ENCODE results near the gene KCNG2. TPM values are rescaled to one million over a fixed set of nuclear protein-coding genes. Genes with fewer than 3 reads are reported as not detected.

KCNG2 gene
- total and polyA plus RNA-seq, 4 donors: 0.03 to 0.23 (median 0.08) TPM; not detected in 1

DNA sequence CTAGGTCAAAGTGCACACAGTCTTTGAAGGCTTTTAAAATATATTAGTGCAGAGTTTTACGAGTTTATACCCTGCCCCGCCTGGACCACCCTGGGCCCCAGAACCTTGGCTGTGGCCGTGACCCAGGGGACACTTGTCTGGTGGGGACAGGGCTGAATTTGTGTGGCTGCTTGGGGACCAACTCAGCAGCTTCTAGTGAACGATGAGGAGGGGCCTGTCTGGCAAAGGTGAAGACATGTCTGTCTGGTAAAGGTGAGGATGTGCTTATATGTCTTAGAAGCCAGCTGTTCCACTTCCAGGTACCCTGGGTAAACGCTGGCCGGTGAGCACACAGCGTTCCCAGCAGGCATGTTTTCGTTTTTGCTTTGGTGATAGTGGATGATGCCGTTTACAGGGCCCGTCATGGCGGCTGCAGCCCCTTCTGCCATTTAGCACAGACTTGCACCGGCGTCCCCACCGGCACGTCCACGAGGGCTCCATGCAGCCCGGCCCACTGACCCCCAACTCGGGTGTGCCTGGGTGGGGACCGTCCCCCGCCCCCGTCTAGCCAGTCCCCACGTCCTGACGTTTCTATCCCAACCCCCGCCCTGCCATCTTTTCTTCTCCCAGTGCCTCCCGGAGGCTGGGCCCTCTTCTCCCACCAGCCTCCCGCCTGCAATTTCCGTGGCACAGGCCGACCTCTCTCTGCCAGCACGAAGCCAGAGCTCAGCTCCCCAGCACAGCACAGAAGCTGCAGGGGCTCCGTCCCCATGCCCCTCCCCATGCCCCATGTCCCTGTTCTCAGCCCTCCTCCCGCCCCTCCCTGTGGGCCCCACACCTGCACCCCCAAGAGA is 85.9 kb downstream of the KCNG2 start (continued):
- TF ChIP-seq, protein P1, sequence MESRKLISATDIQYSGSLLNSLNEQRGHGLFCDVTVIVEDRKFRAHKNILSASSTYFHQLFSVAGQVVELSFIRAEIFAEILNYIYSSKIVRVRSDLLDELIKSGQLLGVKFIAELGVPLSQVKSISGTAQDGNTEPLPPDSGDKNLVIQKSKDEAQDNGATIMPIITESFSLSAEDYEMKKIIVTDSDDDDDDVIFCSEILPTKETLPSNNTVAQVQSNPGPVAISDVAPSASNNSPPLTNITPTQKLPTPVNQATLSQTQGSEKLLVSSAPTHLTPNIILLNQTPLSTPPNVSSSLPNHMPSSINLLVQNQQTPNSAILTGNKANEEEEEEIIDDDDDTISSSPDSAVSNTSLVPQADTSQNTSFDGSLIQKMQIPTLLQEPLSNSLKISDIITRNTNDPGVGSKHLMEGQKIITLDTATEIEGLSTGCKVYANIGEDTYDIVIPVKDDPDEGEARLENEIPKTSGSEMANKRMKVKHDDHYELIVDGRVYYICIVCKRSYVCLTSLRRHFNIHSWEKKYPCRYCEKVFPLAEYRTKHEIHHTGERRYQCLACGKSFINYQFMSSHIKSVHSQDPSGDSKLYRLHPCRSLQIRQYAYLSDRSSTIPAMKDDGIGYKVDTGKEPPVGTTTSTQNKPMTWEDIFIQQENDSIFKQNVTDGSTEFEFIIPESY (IDR thresholded peaks at IDR 0.05): no peak
- TF ChIP-seq RAD21 (IDR thresholded peaks at IDR 0.05) (no peak), HNF4G (IDR thresholded peaks at IDR 0.05) (no peak), HNF4A (conservative IDR thresholded peaks at IDR 0.05) (no peak), YY1 (IDR thresholded peaks at IDR 0.05) (no peak), FOXA1 (IDR thresholded peaks at IDR 0.05) (no peak)

DNA sequence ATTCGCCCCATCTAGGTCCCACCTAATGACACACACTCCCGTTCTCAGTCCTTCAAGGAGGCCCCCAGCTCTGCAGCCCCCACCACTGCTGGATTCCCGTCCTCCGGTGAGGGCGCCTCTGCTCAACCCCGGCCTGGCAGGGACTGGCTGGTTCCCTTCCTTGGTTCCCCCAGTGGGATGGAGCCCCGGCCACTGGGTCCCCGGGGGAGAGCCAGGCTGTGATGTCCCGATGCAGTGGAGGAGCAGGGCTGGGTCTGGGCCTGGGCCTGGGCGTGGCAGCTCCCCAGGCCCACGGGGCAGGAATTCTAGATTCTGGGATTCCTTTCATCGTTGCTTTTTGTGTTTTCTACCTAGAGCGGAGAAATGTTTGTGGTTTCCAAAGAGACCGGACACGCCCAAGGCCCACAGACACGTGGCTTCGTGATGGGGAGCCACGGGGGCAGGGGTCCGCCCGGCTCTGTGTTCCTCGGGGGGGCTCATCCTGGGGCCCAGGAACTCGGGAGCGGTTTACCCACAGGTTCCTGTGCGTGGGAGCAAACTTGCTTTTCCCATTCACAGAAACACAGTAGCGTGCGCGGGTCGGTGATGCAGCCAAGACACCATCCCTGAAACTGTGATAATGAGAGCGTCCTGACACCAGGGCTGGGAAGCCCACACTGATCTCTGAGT is 86.7 kb downstream of the KCNG2 start:
- no peak overlapping the region for H3K4me3 ChIP-seq (ENCODE audit: low read depth in 1 of 3, low read length in 3 of 3)
- TF ChIP-seq TAF1 (conservative IDR thresholded peaks at IDR 0.05) (no peak), NR2F2 (IDR thresholded peaks at IDR 0.05) (no peak), FOXA1 (IDR thresholded peaks at IDR 0.05) (no peak), FOXA2 (IDR thresholded peaks at IDR 0.05) (no peak), SP1 (IDR thresholded peaks at IDR 0.05) (no peak), RAD21 (IDR thresholded peaks at IDR 0.05) (no peak), EGR1 (IDR thresholded peaks at IDR 0.05; ENCODE audit: low read depth in 2 of 2) (no peak), HNF4A (conservative IDR thresholded peaks at IDR 0.05) (no peak), YY1 (IDR thresholded peaks at IDR 0.05) (no peak), JUND (IDR thresholded peaks at IDR 0.05) (no peak), HNF4G (IDR thresholded peaks at IDR 0.05) (no peak), GABPA (IDR thresholded peaks at IDR 0.05 in 1 of 2, conservative IDR thresholded peaks at IDR 0.05 in 1 of 2) (no peak)
- TF ChIP-seq, protein P2, sequence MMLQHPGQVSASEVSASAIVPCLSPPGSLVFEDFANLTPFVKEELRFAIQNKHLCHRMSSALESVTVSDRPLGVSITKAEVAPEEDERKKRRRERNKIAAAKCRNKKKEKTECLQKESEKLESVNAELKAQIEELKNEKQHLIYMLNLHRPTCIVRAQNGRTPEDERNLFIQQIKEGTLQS (IDR thresholded peaks at IDR 0.05): no peak
- TF ChIP-seq, protein P3, sequence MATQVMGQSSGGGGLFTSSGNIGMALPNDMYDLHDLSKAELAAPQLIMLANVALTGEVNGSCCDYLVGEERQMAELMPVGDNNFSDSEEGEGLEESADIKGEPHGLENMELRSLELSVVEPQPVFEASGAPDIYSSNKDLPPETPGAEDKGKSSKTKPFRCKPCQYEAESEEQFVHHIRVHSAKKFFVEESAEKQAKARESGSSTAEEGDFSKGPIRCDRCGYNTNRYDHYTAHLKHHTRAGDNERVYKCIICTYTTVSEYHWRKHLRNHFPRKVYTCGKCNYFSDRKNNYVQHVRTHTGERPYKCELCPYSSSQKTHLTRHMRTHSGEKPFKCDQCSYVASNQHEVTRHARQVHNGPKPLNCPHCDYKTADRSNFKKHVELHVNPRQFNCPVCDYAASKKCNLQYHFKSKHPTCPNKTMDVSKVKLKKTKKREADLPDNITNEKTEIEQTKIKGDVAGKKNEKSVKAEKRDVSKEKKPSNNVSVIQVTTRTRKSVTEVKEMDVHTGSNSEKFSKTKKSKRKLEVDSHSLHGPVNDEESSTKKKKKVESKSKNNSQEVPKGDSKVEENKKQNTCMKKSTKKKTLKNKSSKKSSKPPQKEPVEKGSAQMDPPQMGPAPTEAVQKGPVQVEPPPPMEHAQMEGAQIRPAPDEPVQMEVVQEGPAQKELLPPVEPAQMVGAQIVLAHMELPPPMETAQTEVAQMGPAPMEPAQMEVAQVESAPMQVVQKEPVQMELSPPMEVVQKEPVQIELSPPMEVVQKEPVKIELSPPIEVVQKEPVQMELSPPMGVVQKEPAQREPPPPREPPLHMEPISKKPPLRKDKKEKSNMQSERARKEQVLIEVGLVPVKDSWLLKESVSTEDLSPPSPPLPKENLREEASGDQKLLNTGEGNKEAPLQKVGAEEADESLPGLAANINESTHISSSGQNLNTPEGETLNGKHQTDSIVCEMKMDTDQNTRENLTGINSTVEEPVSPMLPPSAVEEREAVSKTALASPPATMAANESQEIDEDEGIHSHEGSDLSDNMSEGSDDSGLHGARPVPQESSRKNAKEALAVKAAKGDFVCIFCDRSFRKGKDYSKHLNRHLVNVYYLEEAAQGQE (IDR thresholded peaks at IDR 0.05): no peak
- TF ChIP-seq, protein P4, sequence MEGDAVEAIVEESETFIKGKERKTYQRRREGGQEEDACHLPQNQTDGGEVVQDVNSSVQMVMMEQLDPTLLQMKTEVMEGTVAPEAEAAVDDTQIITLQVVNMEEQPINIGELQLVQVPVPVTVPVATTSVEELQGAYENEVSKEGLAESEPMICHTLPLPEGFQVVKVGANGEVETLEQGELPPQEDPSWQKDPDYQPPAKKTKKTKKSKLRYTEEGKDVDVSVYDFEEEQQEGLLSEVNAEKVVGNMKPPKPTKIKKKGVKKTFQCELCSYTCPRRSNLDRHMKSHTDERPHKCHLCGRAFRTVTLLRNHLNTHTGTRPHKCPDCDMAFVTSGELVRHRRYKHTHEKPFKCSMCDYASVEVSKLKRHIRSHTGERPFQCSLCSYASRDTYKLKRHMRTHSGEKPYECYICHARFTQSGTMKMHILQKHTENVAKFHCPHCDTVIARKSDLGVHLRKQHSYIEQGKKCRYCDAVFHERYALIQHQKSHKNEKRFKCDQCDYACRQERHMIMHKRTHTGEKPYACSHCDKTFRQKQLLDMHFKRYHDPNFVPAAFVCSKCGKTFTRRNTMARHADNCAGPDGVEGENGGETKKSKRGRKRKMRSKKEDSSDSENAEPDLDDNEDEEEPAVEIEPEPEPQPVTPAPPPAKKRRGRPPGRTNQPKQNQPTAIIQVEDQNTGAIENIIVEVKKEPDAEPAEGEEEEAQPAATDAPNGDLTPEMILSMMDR (IDR thresholded peaks at IDR 0.05; ENCODE audit: low read depth, low read length, missing input control): no peak
- TF ChIP-seq, protein P5, sequence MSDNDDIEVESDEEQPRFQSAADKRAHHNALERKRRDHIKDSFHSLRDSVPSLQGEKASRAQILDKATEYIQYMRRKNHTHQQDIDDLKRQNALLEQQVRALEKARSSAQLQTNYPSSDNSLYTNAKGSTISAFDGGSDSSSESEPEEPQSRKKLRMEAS (IDR thresholded peaks at IDR 0.05): no peak
- H3K4me1 ChIP-seq (ENCODE audit: control insufficient read depth in 4 of 4, insufficient read depth in 4 of 4, low read length in 3 of 4): no peaks in the 10 kb centered on the region
- no peaks in the 10 kb centered on the region for H3K36me3 ChIP-seq (ENCODE audit: control insufficient read depth in 4 of 4, insufficient read depth in 3 of 4, low read depth in 1 of 4, low read length in 3 of 4)
- H3K9me3 ChIP-seq (ENCODE audit: control insufficient read depth in 4 of 4, low read length in 3 of 4): peaks cover 0 to 13% (median 8%) of the 10 kb centered on the region in 4 donors
- DNase-seq (ENCODE audit: low spot score): peak; percentile 30
- 87% methylated on average over 29 of the region's 29 CpGs for WGBS
- no peak overlapping the region for H3K27ac ChIP-seq (ENCODE audit: low read depth in 1 of 2, low read length in 2 of 2)
- no peaks in the 10 kb centered on the region for H3K27me3 ChIP-seq (ENCODE audit: control insufficient read depth in 4 of 4, insufficient read depth in 4 of 4, low read length in 3 of 4)
- no peak overlapping the region for H3K9ac ChIP-seq (ENCODE audit: low read depth in 1 of 2, low read length in 2 of 2)

Measured in liver (tissue), 9 donors.